SK-N-MC (cell line): ENCODE data around the gene GLOD4.

Experiments
- EZH2 ChIP-seq: fragments of 200-600 bp; sonication (generic); IDR thresholded peaks from one replicate; pipeline ENCODE4 v1.6.1; 2017; ENCODE audit warnings: antibody characterized with exemption
- POLR2AphosphoS5 ChIP-seq: IDR thresholded peaks from 2 replicates; pipeline ENCODE4 v1.6.1; 2012; ENCODE audit warnings: mild to moderate bottlenecking, low read depth, low read length, borderline replicate concordance

- no peak for TF ChIP-seq POLR2AphosphoS5
- TF ChIP-seq EZH2 = no peak
Measured at GRCh38 chr17:740240-741017, 41.7 kb downstream of the GLOD4 start.
